ENCODE measurements around the gene ST3GAL3.
A peak's percentile ranks its signal among the peaks of the same experiment; 100 is the strongest.

ST3GAL3 gene

GRCh38 chr1:43707190-43708001 is at the start of gene ST3GAL3:
Gene ST3GAL3, plus strand, starts transcription at chr1:43707536. Its CDS starts 28,727 bp downstream, at chr1:43736263.
- peaks cover 27 to 63% (median 46%) of the 10 kb centered on the region in 11 experiments for H3K36me3 ChIP-seq

GRCh38 chr1:43659212-43660166 is 47.8 kb upstream of the ST3GAL3 start:
- Histone ChIP-seq H3K4me3 (no peak overlapping the region), H3K4me2 (no peak overlapping the region), H3K27ac (no peak overlapping the region), H3K36me3 (peaks cover 99 to 100% (median 100%) of the 10 kb centered on the region in 11 experiments), H4K20me1 (peaks cover 23 to 85% (median 62%) of the 10 kb centered on the region in 11 experiments; a peak in 20 of 22 replicates), H3K9ac (no peak overlapping the region), H3K4me1 (peaks cover 0 to 5% (median 2%) of the 10 kb centered on the region in 10 experiments; a peak in 9 of 20 replicates), H3K27me3 (no peaks in the 10 kb centered on the region), H3K9me3 (replicated peaks in 1 of 11) (no peaks in the 10 kb centered on the region)
- TF ChIP-seq Cebpa-rat (IDR thresholded peaks at IDR 0.05), result no peak

More at GRCh38 chr1:43707190-43708001, at the start of gene ST3GAL3:
- Histone ChIP-seq H3K4me1 (peaks cover 35 to 58% (median 54%) of the 10 kb centered on the region in 10 experiments), H3K4me2 (peak within 1 kb of the TSS; percentile 89 to 99 (median 96)), H4K20me1 (peaks cover 7 to 37% (median 20%) of the 10 kb centered on the region in 11 experiments; a peak in 17 of 22 replicates), H3K27me3 (no peaks in the 10 kb centered on the region), H3K27ac (peak within 1 kb of the TSS; percentile 53 to 97 (median 95); a peak in 21 of 22 replicates), H3K9me3 (replicated peaks in 1 of 11) (no peaks in the 10 kb centered on the region), H3K4me3 (peak within 1 kb of the TSS; percentile 76 to 99 (median 92)), H3K9ac (peak within 1 kb of the TSS; percentile 80 to 98 (median 95))
- TF ChIP-seq Cebpa-rat (IDR thresholded peaks at IDR 0.05), result no peak

GRCh38 chr1:43660355-43660754 is 47.0 kb upstream of the ST3GAL3 start:
- H3K27ac ChIP-seq, result no peak overlapping the region
- no peak overlapping the region for H3K4me3 ChIP-seq
- no peak overlapping the region for H3K4me2 ChIP-seq
- no peak overlapping the region for H3K9ac ChIP-seq
- H3K4me1 ChIP-seq, result no peaks in the 10 kb centered on the region
- peaks cover 99 to 100% (median 100%) of the 10 kb centered on the region in 11 experiments for H3K36me3 ChIP-seq
- no peak for TF ChIP-seq Cebpa-rat (IDR thresholded peaks at IDR 0.05)
- peaks cover 14 to 84% (median 58%) of the 10 kb centered on the region in 11 experiments; a peak in 20 of 22 replicates for H4K20me1 ChIP-seq
- H3K9me3 ChIP-seq (replicated peaks in 1 of 11), result no peaks in the 10 kb centered on the region
- H3K27me3 ChIP-seq, result no peaks in the 10 kb centered on the region

GRCh38 chr1:43664369-43664768 is 43.0 kb upstream of the ST3GAL3 start:
- Histone ChIP-seq H3K9me3 (replicated peaks in 1 of 11) (no peaks in the 10 kb centered on the region), H3K36me3 (peaks cover 100% of the 10 kb centered on the region in 11 experiments), H3K4me3 (no peak overlapping the region), H3K4me1 (no peaks in the 10 kb centered on the region), H3K27me3 (no peaks in the 10 kb centered on the region), H3K9ac (no peak overlapping the region), H4K20me1 (peaks cover 6 to 98% (median 71%) of the 10 kb centered on the region in 11 experiments; a peak in 19 of 22 replicates), H3K4me2 (no peak overlapping the region), H3K27ac (no peak overlapping the region)
- TF ChIP-seq Cebpa-rat (IDR thresholded peaks at IDR 0.05), result no peak

GRCh38 chr1:43666608-43667007 is 40.7 kb upstream of the ST3GAL3 start:
- Histone ChIP-seq H3K27me3 (no peaks in the 10 kb centered on the region), H3K4me2 (no peak overlapping the region), H3K27ac (no peak overlapping the region), H4K20me1 (peaks cover 8 to 99% (median 81%) of the 10 kb centered on the region in 11 experiments; a peak in 20 of 22 replicates), H3K4me3 (no peak overlapping the region), H3K36me3 (peaks cover 100% of the 10 kb centered on the region in 11 experiments), H3K9me3 (replicated peaks in 1 of 11) (no peaks in the 10 kb centered on the region), H3K4me1 (no peaks in the 10 kb centered on the region), H3K9ac (no peak overlapping the region)
- no peak for TF ChIP-seq Cebpa-rat (IDR thresholded peaks at IDR 0.05)

GRCh38 chr1:43668956-43669355 is 38.4 kb upstream of the ST3GAL3 start:
- Histone ChIP-seq H3K4me1 (no peaks in the 10 kb centered on the region), H3K9me3 (replicated peaks in 1 of 11) (no peaks in the 10 kb centered on the region), H3K4me2 (no peak overlapping the region), H3K9ac (no peak overlapping the region), H3K27me3 (no peaks in the 10 kb centered on the region), H3K4me3 (no peak overlapping the region), H3K27ac (no peak overlapping the region), H4K20me1 (peaks cover 16 to 99% (median 78%) of the 10 kb centered on the region in 11 experiments; a peak in 21 of 22 replicates), H3K36me3 (peaks cover 97 to 100% (median 99%) of the 10 kb centered on the region in 11 experiments)
- TF ChIP-seq Cebpa-rat (IDR thresholded peaks at IDR 0.05), result no peak

- Histone ChIP-seq H3K27me3 (no peaks in the 10 kb centered on the region), H3K27ac (no peak overlapping the region), H4K20me1 (peaks cover 12 to 99% (median 81%) of the 10 kb centered on the region in 11 experiments; a peak in 21 of 22 replicates), H3K36me3 (peaks cover 97 to 100% (median 99%) of the 10 kb centered on the region in 11 experiments), H3K9ac (no peak overlapping the region), H3K4me3 (no peak overlapping the region), H3K4me1 (no peaks in the 10 kb centered on the region), H3K4me2 (no peak overlapping the region), H3K9me3 (replicated peaks in 1 of 11) (no peaks in the 10 kb centered on the region)
- no peak for TF ChIP-seq Cebpa-rat (IDR thresholded peaks at IDR 0.05)
Measured at GRCh38 chr1:43669878-43670277, 37.5 kb upstream of the ST3GAL3 start.

GRCh38 chr1:43671193-43671592 is 36.1 kb upstream of the ST3GAL3 start:
- Histone ChIP-seq H3K27ac (no peak overlapping the region), H3K36me3 (peaks cover 97 to 100% (median 99%) of the 10 kb centered on the region in 11 experiments), H3K27me3 (no peaks in the 10 kb centered on the region), H3K9ac (no peak overlapping the region), H3K4me3 (no peak overlapping the region), H4K20me1 (peaks cover 20 to 99% (median 84%) of the 10 kb centered on the region in 11 experiments; a peak in 21 of 22 replicates), H3K9me3 (replicated peaks in 1 of 11) (no peaks in the 10 kb centered on the region), H3K4me1 (no peaks in the 10 kb centered on the region), H3K4me2 (no peak overlapping the region)
- TF ChIP-seq Cebpa-rat (IDR thresholded peaks at IDR 0.05), result no peak

Data from BLaER1 treated with 17β-estradiol and CSF1 and Interleukin-3, amounts not matched to agents 10 nM and 100 nM (cell line).